Heart right ventricle (tissue), 16 donors: ENCODE data around the gene AGAP1. TPM values are rescaled to one million over a fixed set of nuclear protein-coding genes. Genes with fewer than 3 reads are reported as not detected.

Experiments
- ATAC-seq, 8 donors: fragments of 200-7000 bp; cut with Tn5 transposase; one replicate each; pipeline ENCODE4 v1.9.1; 2020; ENCODE audit warnings: mild to moderate bottlenecking in 8 of 8, moderate library complexity in 8 of 8, moderate number of reproducible peaks in 1 of 8
- DNase-seq, 2 donors: peaks; one replicate each; pipeline ENCODE4 v3.0.0-alpha.2; 2020
- H3K27ac ChIP-seq, 10 donors: fragments of 200-600 bp; sonication (generic) in 2 of 10; one replicate each; pipeline versions ENCODE4 v1.5.0 to v1.8.0; 2020 to 2022; ENCODE audit warnings: mild to moderate bottlenecking in 3 of 10
- H3K27me3 ChIP-seq, 7 donors: fragments of 200-600 bp; one replicate each; pipeline ENCODE4 v1.8.0; 2021 to 2022; ENCODE audit warnings: mild to moderate bottlenecking in 2 of 7
- H3K36me3 ChIP-seq, 9 donors: fragments of 200-600 bp; sonication (generic) in 1 of 9; one replicate each; pipeline versions ENCODE4 v1.5.0 to v1.8.0; 2020 to 2022; ENCODE audit warnings: mild to moderate bottlenecking in 2 of 9
- H3K4me1 ChIP-seq, 9 donors: fragments of 200-600 bp; sonication (generic) in 1 of 9; one replicate each; pipeline versions ENCODE4 v1.5.0 to v1.8.0; 2020 to 2022; ENCODE audit warnings: mild to moderate bottlenecking in 4 of 9
- H3K4me3 ChIP-seq, 10 donors: fragments of 200-600 bp; sonication (generic) in 2 of 10; one replicate each; pipeline versions ENCODE4 v1.5.0 to v1.8.0; 2020 to 2022; ENCODE audit warnings: mild to moderate bottlenecking in 7 of 10, moderate library complexity in 2 of 10
- H3K9me3 ChIP-seq, 11 donors: fragments of 200-600 bp in 10 of 11; sonication (generic) in 2 of 11; one replicate each; pipeline versions ENCODE4 v1.5.0 to v1.8.0; 2013 to 2022; ENCODE audit warnings: mild to moderate bottlenecking in 2 of 11, control low read depth in 1 of 11, moderate library complexity in 1 of 11
- WGBS, 2 donors: extraction: QIAGEN DNeasy Blood & Tissue Kit; methylation state at CpG; one replicate each; pipeline ENCODE4 v1.1.7; 2013; ENCODE audit warnings: inconsistent platforms in 1 of 2; 5-methylcytosine and 5-hydroxymethylcytosine counted together
- intact Hi-C, 10 donors: fragments of 100-400 bp; cut with DNase I; formaldehyde crosslinking; loops; one replicate each; pipeline versions ENCODE4 v1.11.1 to v1.14.2; 2022
- polyA plus RNA-seq, 2 donors: library from polyadenylated mRNA; stranded (reverse); fragments of 200-250 nt; gene quantifications; one replicate each; pipeline ENCODE4 v1.2.3, GENCODE V29; 2013
- total RNA-seq, 10 donors: library from RNA; stranded (reverse); fragmentation: NEBNext Ultra II Directional in 3 of 10; extraction: Animal tissue kit (Norgen Biotek cat#: 25700) in 3 of 10; gene quantifications; one replicate each; pipeline versions ENCODE4 v1.2.1 to v1.2.4, GENCODE V29; 2021 to 2023
- TF ChIP-seq, protein P1 (sequence below), 9 donors: fragments of 200-600 bp; sonication (generic) in 2 of 9; IDR thresholded peaks; one replicate each; pipeline versions ENCODE4 v1.5.0 to v1.8.0; 2021 to 2022; ENCODE audit warnings: antibody characterized with exemption in 9 of 9, mild to moderate bottlenecking in 5 of 9, moderate library complexity in 1 of 9
- donor health status: Arrhythmogenic right ventricular cardiomyopathy.
- donor health status: ischemic (EF 13 %, LVEDD 7.1; RV severe dilation, severe dysfunction).
- donor health status: healthy with polysubstance abuse.
- donor health status: DM: no; HTN: yes; CAD: no.
- donor health status: DM: no; HTN: no; CAD: no.
- donor health status: ischemic (EF 25% LVEDD 6.9; RV normal size, moderate dysfunction).
- donor health status: ischemic (EF 25% LVEDD 5.7; RV mildly dilated, moderate dysfunction).
- donor health status: healthy.
- donor health status: DM: yes; HTN: yes; CAD: no.
- donor health status: Ischemic cardiomyopathy.
- donor health status: ischemic (EF 35%, LVEDD 5.7; RV mildly dilated, moderate dysfunction).
- donor health status: nonischemic (EF 11% LVEDD 7.7; RV severe dilation, severe dysfunction).
- donor health status: DM: yes; HTN: yes; CAD: no.
- donor health status: PGD.
- donor health status: ischemic (EF 29% LVEDD 5.4; RV normal size, mild dysfunction).
- donor health status: nonischemic (EF 23%, LVEDD 6.1; RV moderate dilation, normal function).

AGAP1 gene
- total and polyA plus RNA-seq, 12 donors, result 3.5 to 29.2 (median 19.4) TPM

DNA sequence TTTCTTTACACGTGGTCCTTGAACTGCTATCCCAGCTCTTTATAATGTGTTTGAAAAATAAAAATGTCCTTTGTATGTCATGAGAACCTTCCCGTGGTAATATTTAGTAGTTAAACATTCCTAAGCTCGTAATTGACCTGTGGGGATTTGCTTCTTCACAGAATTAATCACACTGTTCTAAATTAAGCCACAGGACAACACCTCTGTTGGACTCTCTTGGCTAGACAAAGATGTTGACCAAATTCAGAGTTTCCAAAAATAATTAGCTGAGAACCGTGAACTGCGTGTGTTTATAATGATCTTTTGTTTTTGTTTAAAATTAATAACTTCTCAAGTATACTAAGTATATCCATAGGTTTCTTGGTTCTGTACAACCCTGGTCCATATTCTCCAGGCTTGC is 528.3 kb downstream of the AGAP1 start:
- no peak overlapping the region for H3K27ac ChIP-seq
- H3K27me3 ChIP-seq, result no peaks in the 10 kb centered on the region
- intact Hi-C loops, result no loop called here
- H3K9me3 ChIP-seq, result no peaks in the 10 kb centered on the region
- H3K4me1 ChIP-seq, result peaks cover 0 to 14% (median 0%) of the 10 kb centered on the region in 9 donors
- no peak overlapping the region for H3K4me3 ChIP-seq
- DNase-seq (no peak), ATAC-seq (peak in 2 of 8 donors; percentile 48 to 57)
- H3K36me3 ChIP-seq, result peaks cover 0 to 6% (median 0%) of the 10 kb centered on the region in 9 donors
- 49 to 56% methylated on average over 5 of the region's 5 CpGs for WGBS, 2 donors
- TF ChIP-seq, protein P1, sequence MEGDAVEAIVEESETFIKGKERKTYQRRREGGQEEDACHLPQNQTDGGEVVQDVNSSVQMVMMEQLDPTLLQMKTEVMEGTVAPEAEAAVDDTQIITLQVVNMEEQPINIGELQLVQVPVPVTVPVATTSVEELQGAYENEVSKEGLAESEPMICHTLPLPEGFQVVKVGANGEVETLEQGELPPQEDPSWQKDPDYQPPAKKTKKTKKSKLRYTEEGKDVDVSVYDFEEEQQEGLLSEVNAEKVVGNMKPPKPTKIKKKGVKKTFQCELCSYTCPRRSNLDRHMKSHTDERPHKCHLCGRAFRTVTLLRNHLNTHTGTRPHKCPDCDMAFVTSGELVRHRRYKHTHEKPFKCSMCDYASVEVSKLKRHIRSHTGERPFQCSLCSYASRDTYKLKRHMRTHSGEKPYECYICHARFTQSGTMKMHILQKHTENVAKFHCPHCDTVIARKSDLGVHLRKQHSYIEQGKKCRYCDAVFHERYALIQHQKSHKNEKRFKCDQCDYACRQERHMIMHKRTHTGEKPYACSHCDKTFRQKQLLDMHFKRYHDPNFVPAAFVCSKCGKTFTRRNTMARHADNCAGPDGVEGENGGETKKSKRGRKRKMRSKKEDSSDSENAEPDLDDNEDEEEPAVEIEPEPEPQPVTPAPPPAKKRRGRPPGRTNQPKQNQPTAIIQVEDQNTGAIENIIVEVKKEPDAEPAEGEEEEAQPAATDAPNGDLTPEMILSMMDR (IDR thresholded peaks at IDR 0.05), result no peak

DNA sequence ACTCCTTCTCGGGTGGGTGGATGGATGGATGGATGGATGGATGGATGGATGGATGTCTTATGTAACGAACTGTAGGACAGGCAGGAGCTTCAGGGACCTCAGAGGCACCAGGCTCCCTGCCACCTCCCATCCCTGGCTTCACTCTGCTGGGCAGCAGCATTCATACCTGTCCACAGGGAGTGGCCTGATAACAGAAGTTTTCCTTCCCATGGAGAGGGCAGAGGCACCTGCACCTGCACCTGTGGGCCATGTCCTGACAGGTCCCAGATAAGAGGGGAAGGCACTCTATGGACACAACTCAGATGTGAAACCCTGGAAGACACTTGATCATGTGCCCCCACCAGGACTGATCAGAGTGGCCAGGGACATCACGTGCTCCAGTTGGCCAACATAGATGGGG is 532.0 kb downstream of the AGAP1 start:
- Histone ChIP-seq H3K4me3 (no peak overlapping the region), H3K9me3 (no peaks in the 10 kb centered on the region), H3K27me3 (no peaks in the 10 kb centered on the region), H3K27ac (no peak overlapping the region), H3K4me1 (peaks cover 0 to 14% (median 0%) of the 10 kb centered on the region in 9 donors), H3K36me3 (no peaks in the 10 kb centered on the region)
- ATAC-seq, result peak in 1 of 8 donors; percentile 13
- TF ChIP-seq, protein P1 (IDR thresholded peaks at IDR 0.05), result no peak
- 91 to 100% methylated on average over 3 of the region's 3 CpGs for WGBS, 2 donors
- intact Hi-C loops, result no loop called here
- DNase-seq, result no peak

DNA sequence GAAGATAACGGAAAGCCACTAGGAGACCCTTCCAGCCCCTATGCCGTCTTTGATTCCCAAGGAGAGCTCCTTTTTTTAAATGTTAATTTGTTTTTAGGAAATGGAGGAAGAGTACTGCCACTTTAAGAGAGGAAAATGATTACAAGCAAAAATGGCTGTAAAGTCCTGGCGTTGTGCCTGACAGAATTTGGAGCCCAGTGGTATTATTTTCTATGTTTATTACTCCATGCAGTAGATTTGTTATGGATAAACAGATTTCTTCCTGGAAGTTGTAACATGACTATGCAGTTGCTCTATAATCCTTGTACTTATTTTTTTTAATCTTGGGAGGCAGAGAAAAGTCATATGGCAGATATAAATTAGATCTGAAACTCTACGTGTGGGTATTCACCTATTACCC is 533.0 kb downstream of the AGAP1 start:
- TF ChIP-seq, protein P1 (IDR thresholded peaks at IDR 0.05), result no peak
- no peak for ATAC-seq
- Histone ChIP-seq H3K27ac (no peak overlapping the region), H3K36me3 (no peaks in the 10 kb centered on the region), H3K27me3 (no peaks in the 10 kb centered on the region), H3K4me3 (no peak overlapping the region), H3K4me1 (peaks cover 0 to 7% (median 0%) of the 10 kb centered on the region in 9 donors), H3K9me3 (no peaks in the 10 kb centered on the region)
- WGBS, 2 donors, result 84 to 86% methylated on average over 4 of the region's 4 CpGs
- no peak for DNase-seq
- intact Hi-C loops, result no loop called here

DNA sequence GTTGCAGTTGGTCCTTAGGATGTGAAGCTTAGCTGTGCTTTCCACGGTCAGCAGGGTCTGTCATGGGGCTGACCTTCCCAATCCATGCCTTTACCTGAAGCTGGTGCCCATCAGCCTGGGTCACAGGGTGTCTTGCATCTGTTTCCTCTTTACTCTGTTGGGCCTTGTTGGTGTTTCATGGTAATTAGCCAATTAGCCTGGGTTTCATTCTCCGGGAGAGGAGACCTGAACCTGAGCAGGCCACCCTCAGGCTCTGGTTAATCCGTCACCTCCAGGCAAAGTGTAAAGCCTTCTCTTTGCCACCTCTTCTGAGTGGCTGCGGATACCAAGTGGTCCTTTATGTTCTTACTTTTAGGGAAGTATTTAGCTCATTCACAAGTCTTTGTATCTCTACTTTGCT is 534.2 kb downstream of the AGAP1 start:
- intact Hi-C loops, result no loop called here
- TF ChIP-seq, protein P1 (IDR thresholded peaks at IDR 0.05), result no peak
- no peaks in the 10 kb centered on the region for H3K36me3 ChIP-seq
- no peaks in the 10 kb centered on the region for H3K9me3 ChIP-seq
- no peaks in the 10 kb centered on the region for H3K27me3 ChIP-seq
- no peak overlapping the region for H3K4me3 ChIP-seq
- WGBS, 2 donors, result 92 to 93% methylated on average over 4 of the region's 4 CpGs
- H3K27ac ChIP-seq, result no peak overlapping the region
- no peaks in the 10 kb centered on the region for H3K4me1 ChIP-seq
- DNase-seq (no peak), ATAC-seq (no peak)
